ENCODE results near the gene SPATA31C2.

DNA sequence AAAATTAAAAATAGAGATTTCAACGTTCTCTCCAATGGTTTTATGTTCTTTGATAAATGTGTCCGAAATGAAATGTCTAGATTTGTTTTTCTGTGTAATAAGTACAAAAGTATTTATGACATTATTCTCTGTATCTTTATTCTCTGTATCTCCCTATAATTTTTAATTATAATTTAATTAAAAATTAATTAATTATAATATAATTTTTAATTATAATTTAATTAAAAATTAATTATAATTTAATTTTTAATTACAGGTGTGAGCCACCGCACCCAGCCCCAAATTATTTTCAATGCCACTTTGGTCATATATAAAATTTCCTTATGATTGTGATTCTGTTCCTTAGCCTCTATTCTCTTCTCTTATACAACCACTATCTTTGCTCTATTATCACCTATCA, 28.2 kb downstream of the SPATA31C2 start:
- TF ChIP-seq CTCF (conservative IDR thresholded peaks at IDR 0.05; ENCODE audit: low read length) (no peak), EZH2phosphoT487 (IDR thresholded peaks at IDR 0.05; ENCODE audit: borderline replicate concordance, low read depth, low read length) (no peak)
